OCI-LY1 (cell line): ENCODE measurements around the gene KDM4B.

ENCODE experiments used
- CTCF ChIP-seq: fragments of 200-600 bp; sonication (generic), shearing (Covaris generic); IDR thresholded peaks from 2 replicates; pipeline ENCODE4 v1.5.1; 2017; ENCODE audit warnings: mild to moderate bottlenecking, antibody characterized with exemption, low read length, moderate library complexity, mixed read lengths
- EZH2 ChIP-seq: fragments of 200-600 bp; sonication (generic), shearing (Covaris generic); IDR thresholded peaks from 2 replicates; pipeline ENCODE4 v1.8.0; 2017; ENCODE audit warnings: borderline replicate concordance, mixed run types, mild to moderate bottlenecking, antibody characterized with exemption, low read length, moderate library complexity, mixed read lengths

- TF ChIP-seq CTCF = no peak
- TF ChIP-seq EZH2 = no peak
Measured at GRCh38 chr19:5092481-5092843, 123.5 kb downstream of the KDM4B start.
